ENCODE data around the gene LIPM. TPM values are rescaled to one million over a fixed set of nuclear protein-coding genes. Genes with fewer than 3 reads are reported as not detected.

LIPM gene
- total RNA-seq, 2 donors from 2014 or later: not detected

- H3K4me1 ChIP-seq (replicated peaks): no peaks in the 10 kb centered on the region
- H3K27ac ChIP-seq: no peak overlapping the region
- no peak overlapping the region for H3K4me3 ChIP-seq
- H3K9me3 ChIP-seq: no peaks in the 10 kb centered on the region
- no peaks in the 10 kb centered on the region for H3K27me3 ChIP-seq (replicated peaks; ENCODE audit: insufficient read depth)
- intact Hi-C loops (cut with DNase I): no loop called here
- WGBS: 85% methylated on average over 5 of the region's 5 CpGs
- DNase-seq (ENCODE audit: low spot score): no peak
- TF ChIP-seq CTCF (IDR thresholded peaks at IDR 0.05): no peak
- TF ChIP-seq POLR2AphosphoS5 (IDR thresholded peaks at IDR 0.05): no peak
- no peak for TF ChIP-seq POLR2A (IDR thresholded peaks at IDR 0.05)
- H3K36me3 ChIP-seq: no peaks in the 10 kb centered on the region
Observed at GRCh38 chr10:88840881-88841280, 38.4 kb downstream of the LIPM start.

GRCh38 chr10:88841316-88842111 lies 39.0 kb downstream of the LIPM start:
- Histone ChIP-seq H3K9me3 (no peaks in the 10 kb centered on the region), H3K4me3 (no peak overlapping the region), H3K27me3 (replicated peaks; ENCODE audit: insufficient read depth) (no peaks in the 10 kb centered on the region), H3K4me1 (replicated peaks) (no peaks in the 10 kb centered on the region), H3K36me3 (no peaks in the 10 kb centered on the region), H3K27ac (no peak overlapping the region)
- DNase-seq (ENCODE audit: low spot score): no peak
- intact Hi-C loops (cut with DNase I): no loop called here
- 74% methylated on average over 6 of the region's 6 CpGs for WGBS
- TF ChIP-seq POLR2AphosphoS5 (IDR thresholded peaks at IDR 0.05): no peak
- TF ChIP-seq CTCF (IDR thresholded peaks at IDR 0.05): no peak
- TF ChIP-seq POLR2A (IDR thresholded peaks at IDR 0.05): no peak

GRCh38 chr10:88843171-88843570 lies 40.6 kb downstream of the LIPM start:
- Histone ChIP-seq H3K36me3 (no peaks in the 10 kb centered on the region), H3K27me3 (replicated peaks; ENCODE audit: insufficient read depth) (no peaks in the 10 kb centered on the region), H3K4me1 (replicated peaks) (no peaks in the 10 kb centered on the region), H3K4me3 (no peak overlapping the region), H3K27ac (no peak overlapping the region), H3K9me3 (no peaks in the 10 kb centered on the region)
- WGBS: 95% methylated on average over 4 of the region's 4 CpGs
- DNase-seq (ENCODE audit: low spot score): no peak
- no peak for TF ChIP-seq CTCF (IDR thresholded peaks at IDR 0.05)
- no peak for TF ChIP-seq POLR2AphosphoS5 (IDR thresholded peaks at IDR 0.05)
- no peak for TF ChIP-seq POLR2A (IDR thresholded peaks at IDR 0.05)
- intact Hi-C loops (cut with DNase I): no loop called here

GRCh38 chr10:88848499-88848898 lies 46.0 kb downstream of the LIPM start:
- no peak for TF ChIP-seq POLR2A (IDR thresholded peaks at IDR 0.05)
- no peak for TF ChIP-seq CTCF (IDR thresholded peaks at IDR 0.05)
- no peak for TF ChIP-seq POLR2AphosphoS5 (IDR thresholded peaks at IDR 0.05)
- intact Hi-C loops (cut with DNase I): no loop called here
- WGBS: 12% methylated on average over 1 of the region's 1 CpG

GRCh38 chr10:88849234-88849633 lies 46.7 kb downstream of the LIPM start:
- no peaks in the 10 kb centered on the region for H3K9me3 ChIP-seq
- TF ChIP-seq POLR2A (IDR thresholded peaks at IDR 0.05) (no peak), POLR2AphosphoS5 (IDR thresholded peaks at IDR 0.05) (no peak), CTCF (IDR thresholded peaks at IDR 0.05) (no peak)
- H3K36me3 ChIP-seq: no peaks in the 10 kb centered on the region
- H3K27me3 ChIP-seq (replicated peaks; ENCODE audit: insufficient read depth): no peaks in the 10 kb centered on the region
- H3K4me3 ChIP-seq: no peak overlapping the region
- intact Hi-C loops (cut with DNase I): no loop called here
- no peak for DNase-seq (ENCODE audit: low spot score)
- WGBS: 75% methylated on average over 1 of the region's 1 CpG
- peaks cover 2% of the 10 kb centered on the region for H3K4me1 ChIP-seq (replicated peaks)
- no peak overlapping the region for H3K27ac ChIP-seq

More at GRCh38 chr10:88848499-88848898, 46.0 kb downstream of the LIPM start:
- Histone ChIP-seq H3K4me1 (replicated peaks) (peaks cover 2% of the 10 kb centered on the region), H3K27ac (no peak overlapping the region), H3K9me3 (no peaks in the 10 kb centered on the region), H3K36me3 (no peaks in the 10 kb centered on the region), H3K4me3 (no peak overlapping the region), H3K27me3 (replicated peaks; ENCODE audit: insufficient read depth) (no peaks in the 10 kb centered on the region)
- DNase-seq (ENCODE audit: low spot score): no peak
